ENCODE measurements around the gene NR2E3.
"Not testable (repeated sequence)": the region's sequence is repeated elsewhere in the genome, so short reads cannot be mapped to it uniquely, and the experiment has no call there.

The NR2E3 gene

DNA sequence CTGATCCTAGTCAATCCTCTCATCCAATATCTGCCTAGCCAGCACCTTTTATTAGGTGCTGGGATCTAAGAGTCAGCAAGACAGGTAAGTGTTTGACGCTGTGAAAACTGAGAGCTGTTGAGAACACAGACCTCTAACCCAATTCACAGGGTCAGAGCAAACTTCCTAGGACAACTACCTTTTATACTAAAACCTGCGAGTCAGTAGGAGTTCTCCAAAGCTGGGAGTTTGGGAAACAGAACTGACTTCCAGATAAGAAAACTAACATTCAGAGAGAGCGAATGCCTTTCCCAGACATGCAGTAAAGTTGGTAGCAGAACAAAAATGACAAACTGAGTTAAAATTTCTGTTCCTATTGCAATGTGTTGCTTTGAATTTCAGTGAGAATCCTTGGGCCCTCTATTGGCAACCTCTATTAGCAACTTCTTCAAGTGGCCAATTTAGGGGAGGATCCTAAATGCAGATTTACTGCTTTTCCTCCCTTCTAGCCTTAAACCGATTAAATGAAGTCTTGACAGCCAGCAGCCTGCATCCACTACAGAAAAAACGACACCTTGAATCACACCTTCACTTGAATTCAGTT is 11.3 kb downstream of the NR2E3 start:
- H3K4me1 Mint-ChIP-seq (ENCODE audit: low read depth) = no peaks in the 10 kb centered on the region
- H3K9me3 Mint-ChIP-seq = peaks cover 35% of the 10 kb centered on the region
- peaks cover 62% of the 10 kb centered on the region for H3K36me3 Mint-ChIP-seq (ENCODE audit: low read depth)
- H3K27me3 Mint-ChIP-seq = no peaks in the 10 kb centered on the region
- H3K4me3 Mint-ChIP-seq = no peak overlapping the region
- no peak overlapping the region for H3K27ac Mint-ChIP-seq

DNA sequence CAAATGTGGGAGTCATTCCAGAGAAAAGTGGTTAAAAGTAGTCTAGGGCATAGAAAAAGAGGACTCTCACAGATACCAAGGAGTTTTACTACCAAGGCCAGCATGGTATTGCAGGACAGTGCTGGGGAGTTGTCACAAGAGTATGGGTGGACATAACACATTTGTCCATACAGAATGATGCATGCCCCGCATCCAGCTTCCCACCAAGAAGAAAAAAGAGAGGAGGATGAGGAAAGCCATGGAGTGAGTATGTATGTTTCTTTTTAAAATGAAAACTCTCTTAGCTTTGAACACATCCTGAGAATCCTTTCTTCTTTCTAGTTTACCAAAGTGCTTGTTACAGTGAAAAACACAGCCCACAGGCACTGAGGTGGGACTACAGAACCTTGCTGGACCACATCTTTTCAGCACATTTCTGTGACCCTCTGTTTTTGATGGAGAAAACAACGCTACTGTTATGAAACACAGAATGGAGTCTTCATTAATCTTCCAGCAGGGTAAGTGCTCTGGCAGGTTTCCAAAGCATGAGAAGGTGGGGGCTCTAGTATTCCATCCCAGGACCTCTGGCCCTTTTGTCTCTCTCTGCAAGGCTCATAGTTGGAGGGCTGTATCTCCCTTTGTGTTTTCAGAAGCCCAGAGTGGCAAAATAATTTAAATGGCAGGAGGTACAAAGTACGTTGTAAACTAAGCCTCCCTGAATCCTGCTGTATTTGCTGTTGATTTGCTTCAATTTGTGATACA is 12.7 kb downstream of the NR2E3 start:
- Mint-ChIP-seq H3K4me3 (no peak overlapping the region), H3K4me1 (ENCODE audit: low read depth) (no peaks in the 10 kb centered on the region), H3K27ac (no peak overlapping the region), H3K9me3 (peaks cover 39% of the 10 kb centered on the region), H3K36me3 (ENCODE audit: low read depth) (peaks cover 76% of the 10 kb centered on the region), H3K27me3 (no peaks in the 10 kb centered on the region)

DNA sequence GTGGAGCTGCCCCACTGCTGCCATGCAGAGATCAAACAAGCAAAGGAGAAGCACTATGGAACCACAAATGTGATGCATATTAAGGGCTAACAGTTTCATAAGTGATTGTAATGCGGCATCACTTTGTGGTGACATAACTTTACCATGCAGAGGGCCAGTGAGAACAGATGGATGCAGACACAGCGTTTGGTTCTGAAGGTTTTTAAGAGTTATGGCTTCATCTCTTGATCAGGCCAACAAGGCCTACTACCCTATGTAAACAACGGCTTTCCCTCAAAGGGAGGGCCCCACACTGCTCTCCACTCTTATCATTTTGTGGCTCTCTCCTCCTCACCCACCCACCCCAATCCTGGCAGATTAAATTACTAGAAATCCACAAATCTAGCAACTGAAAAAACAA is 13.4 kb downstream of the NR2E3 start:
- no peak overlapping the region for H3K4me3 Mint-ChIP-seq
- H3K9me3 Mint-ChIP-seq = peaks cover 35% of the 10 kb centered on the region
- H3K36me3 Mint-ChIP-seq (ENCODE audit: low read depth) = peaks cover 84% of the 10 kb centered on the region
- no peaks in the 10 kb centered on the region for H3K27me3 Mint-ChIP-seq
- H3K27ac Mint-ChIP-seq = no peak overlapping the region
- no peaks in the 10 kb centered on the region for H3K4me1 Mint-ChIP-seq (ENCODE audit: low read depth)

DNA sequence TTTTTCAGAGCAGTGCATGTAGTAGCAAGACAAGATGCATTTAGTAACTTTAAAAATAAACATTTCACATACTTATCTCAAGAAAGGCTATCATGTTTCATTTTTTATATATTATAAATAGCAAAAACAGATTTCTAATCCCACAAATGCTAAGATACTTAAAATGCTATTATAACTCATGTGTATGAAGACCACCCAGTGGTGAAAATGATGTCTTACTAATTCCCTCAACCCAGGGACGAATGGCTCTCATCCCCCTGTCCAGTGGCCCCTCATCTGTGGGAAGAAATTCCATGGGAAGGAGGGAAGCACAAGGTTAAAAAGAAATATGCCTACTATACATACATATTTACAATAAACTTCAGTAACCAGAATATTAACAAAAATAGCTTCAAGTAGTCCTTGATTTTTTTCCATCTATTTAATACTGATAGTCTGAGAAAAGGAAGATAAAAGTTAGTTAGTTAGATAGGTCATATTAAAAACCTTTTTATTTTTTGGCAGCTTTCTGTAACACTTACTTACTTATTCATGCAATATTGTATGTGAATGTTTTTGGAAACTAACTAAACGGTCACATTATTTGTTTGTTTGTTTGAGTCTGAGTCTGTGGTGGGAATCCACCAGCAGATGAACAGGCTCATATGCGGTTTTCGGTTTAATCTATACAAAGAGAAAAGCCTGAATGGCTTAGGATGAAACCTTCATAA is 14.8 kb downstream of the NR2E3 start:
- Mint-ChIP-seq H3K4me1 (ENCODE audit: low read depth) (no peaks in the 10 kb centered on the region), H3K27ac (no peak overlapping the region), H3K4me3 (no peak overlapping the region), H3K27me3 (no peaks in the 10 kb centered on the region), H3K9me3 (peaks cover 32% of the 10 kb centered on the region), H3K36me3 (ENCODE audit: low read depth) (peaks cover 96% of the 10 kb centered on the region)

DNA sequence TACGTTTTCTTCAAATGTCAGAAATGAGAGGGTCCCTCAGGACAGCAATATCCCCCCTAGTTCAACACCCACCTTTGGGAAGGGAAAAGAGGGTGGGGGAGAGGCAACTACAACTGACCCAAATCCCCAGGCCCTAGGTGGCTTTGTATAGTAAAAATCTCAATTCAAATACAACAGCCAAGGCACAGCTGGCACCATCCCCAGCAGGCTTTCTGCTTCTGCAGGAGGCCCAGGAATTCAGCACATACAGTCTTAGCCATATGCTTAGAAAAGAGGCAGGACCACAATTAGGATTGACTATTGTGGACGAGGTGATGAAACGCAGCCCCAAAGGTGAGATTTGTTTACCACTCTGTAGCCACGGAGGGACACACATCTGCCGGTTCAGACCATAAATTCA is 15.8 kb downstream of the NR2E3 start:
- no peaks in the 10 kb centered on the region for H3K27me3 Mint-ChIP-seq
- H3K36me3 Mint-ChIP-seq (ENCODE audit: low read depth) = peaks cover 90% of the 10 kb centered on the region
- no peak overlapping the region for H3K27ac Mint-ChIP-seq
- H3K9me3 Mint-ChIP-seq = peaks cover 25% of the 10 kb centered on the region
- H3K4me1 Mint-ChIP-seq (ENCODE audit: low read depth) = no peaks in the 10 kb centered on the region
- H3K4me3 Mint-ChIP-seq = no peak overlapping the region

DNA sequence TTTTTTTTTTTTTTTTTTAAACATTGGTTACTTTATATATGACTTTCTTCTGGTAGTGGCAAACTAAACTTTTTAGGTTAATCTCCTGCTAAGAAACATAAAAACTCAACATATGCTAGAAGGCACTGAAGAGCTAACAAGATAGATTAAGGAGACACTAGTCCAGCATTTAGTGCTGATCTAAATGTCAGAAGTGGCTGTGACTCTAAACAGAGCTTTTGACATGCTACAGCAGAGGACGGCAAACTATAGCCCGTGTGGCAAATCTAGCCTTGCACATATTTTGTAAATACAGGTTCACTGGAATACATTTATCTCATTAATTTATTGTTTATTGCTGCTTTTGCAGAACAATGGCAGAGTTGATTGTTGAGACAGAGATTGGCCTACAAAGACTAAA is 20.6 kb downstream of the NR2E3 start:
- peaks cover 4% of the 10 kb centered on the region for H3K9me3 Mint-ChIP-seq
- no peaks in the 10 kb centered on the region for H3K4me1 Mint-ChIP-seq (ENCODE audit: low read depth)
- H3K27me3 Mint-ChIP-seq = no peaks in the 10 kb centered on the region
- no peak overlapping the region for H3K4me3 Mint-ChIP-seq
- H3K27ac Mint-ChIP-seq = no peak overlapping the region
- peaks cover 48% of the 10 kb centered on the region for H3K36me3 Mint-ChIP-seq (ENCODE audit: low read depth)

DNA sequence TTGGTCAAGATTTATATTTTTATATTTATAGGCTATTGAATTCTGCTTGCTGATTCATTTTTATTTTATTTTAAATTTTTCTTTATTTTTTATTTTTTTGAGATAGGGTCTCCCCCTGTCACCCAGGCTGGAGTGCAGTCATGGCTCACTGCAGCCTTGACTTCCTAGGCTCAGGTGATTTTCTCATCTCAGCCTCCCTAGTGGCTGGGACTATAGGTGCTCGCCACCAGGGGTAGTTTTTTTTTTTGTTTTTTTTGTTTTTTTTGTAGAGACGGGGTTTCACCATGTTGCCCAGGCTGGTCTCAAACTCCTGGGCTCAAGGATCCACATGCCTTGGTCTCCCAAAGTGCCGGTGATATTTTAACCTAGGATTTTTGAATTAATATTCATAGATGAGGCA is 31.2 kb downstream of the NR2E3 start:
- no peak overlapping the region for H3K4me3 Mint-ChIP-seq
- no peaks in the 10 kb centered on the region for H3K9me3 Mint-ChIP-seq
- H3K4me1 Mint-ChIP-seq (ENCODE audit: low read depth) = peaks cover 10% of the 10 kb centered on the region
- H3K27me3 Mint-ChIP-seq = no peaks in the 10 kb centered on the region
- H3K36me3 Mint-ChIP-seq (ENCODE audit: low read depth) = peaks cover 14% of the 10 kb centered on the region
- no peak overlapping the region for H3K27ac Mint-ChIP-seq

DNA sequence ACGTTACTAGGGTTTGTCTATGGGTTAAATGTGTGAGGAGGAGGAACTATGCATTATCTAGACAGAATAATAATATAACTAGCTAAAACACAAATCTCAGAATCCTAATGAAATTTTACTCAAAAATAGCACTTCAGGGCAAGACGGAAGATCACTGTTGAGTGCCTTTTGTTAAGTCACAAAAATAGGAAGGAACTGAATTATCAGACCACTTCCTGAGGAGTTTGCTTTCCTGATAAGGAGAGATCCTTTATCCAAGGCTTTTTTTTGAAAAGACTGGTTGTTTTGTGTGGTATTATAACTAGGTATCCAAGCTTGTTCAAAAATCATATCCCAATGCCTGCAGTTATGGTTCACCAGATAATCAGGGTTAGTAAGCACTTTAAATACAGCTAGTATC is 34.6 kb downstream of the NR2E3 start:
- Mint-ChIP-seq H3K4me1 (ENCODE audit: low read depth) (peaks cover under 1% of the 10 kb centered on the region), H3K27ac (no peak overlapping the region), H3K9me3 (no peaks in the 10 kb centered on the region), H3K4me3 (no peak overlapping the region), H3K27me3 (no peaks in the 10 kb centered on the region), H3K36me3 (ENCODE audit: low read depth) (peaks cover 36% of the 10 kb centered on the region)

DNA sequence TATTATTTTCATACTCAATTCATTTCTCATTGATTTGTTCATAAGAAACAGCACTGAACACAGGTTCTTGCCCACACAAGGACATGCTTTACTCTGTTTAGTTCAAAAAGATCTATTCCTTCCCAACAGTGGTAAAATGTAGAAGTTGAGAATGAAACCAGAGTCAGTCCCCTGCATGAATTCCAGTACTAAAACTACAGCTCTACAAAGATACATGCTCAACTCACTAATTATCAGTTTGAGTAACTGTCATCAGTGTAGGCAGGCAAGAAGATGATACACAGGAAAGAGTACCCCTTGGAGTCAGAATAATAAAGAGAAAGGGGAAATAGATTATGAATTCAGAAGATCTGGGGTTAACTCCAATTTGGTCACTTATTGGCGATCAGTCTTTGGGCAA is 43.2 kb downstream of the NR2E3 start:
- no peaks in the 10 kb centered on the region for H3K9me3 Mint-ChIP-seq
- H3K27ac Mint-ChIP-seq = no peak overlapping the region
- peaks cover 52% of the 10 kb centered on the region for H3K36me3 Mint-ChIP-seq (ENCODE audit: low read depth)
- no peaks in the 10 kb centered on the region for H3K27me3 Mint-ChIP-seq
- H3K4me3 Mint-ChIP-seq = no peak overlapping the region
- no peaks in the 10 kb centered on the region for H3K4me1 Mint-ChIP-seq (ENCODE audit: low read depth)

DNA sequence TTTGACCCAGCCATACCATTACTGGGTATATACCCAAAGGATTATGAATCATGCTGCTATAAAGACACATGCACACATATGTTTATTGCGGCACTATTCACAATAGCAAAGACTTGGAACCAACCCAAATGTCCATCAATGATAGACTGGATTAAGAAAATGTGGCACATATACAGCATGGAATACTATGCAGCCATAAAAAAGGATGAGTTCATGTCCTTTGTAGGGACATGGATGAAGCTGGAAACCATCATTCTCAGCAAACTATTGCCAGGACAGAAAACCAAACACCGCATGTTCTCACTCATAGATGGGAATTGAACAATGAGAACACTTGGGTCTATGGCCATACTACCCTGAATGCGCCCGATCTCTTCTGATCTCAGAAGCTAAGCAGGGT is 47.9 kb downstream of the NR2E3 start:
- not testable (repeated sequence) for H3K4me1 Mint-ChIP-seq (ENCODE audit: low read depth); H3K9me3 Mint-ChIP-seq; H3K27me3 Mint-ChIP-seq; H3K27ac Mint-ChIP-seq; H3K4me3 Mint-ChIP-seq
- H3K36me3 Mint-ChIP-seq (ENCODE audit: low read depth) = peaks cover 51% of the 10 kb centered on the region
